ENCODE results near the gene ANKRD33. TPM values are rescaled to one million over a fixed set of nuclear protein-coding genes. Genes with fewer than 3 reads are reported as not detected.

Gene ANKRD33
- total and polyA plus RNA-seq, 2 experiments from 2014 or later = 0.27 to 1.7 TPM

DNA sequence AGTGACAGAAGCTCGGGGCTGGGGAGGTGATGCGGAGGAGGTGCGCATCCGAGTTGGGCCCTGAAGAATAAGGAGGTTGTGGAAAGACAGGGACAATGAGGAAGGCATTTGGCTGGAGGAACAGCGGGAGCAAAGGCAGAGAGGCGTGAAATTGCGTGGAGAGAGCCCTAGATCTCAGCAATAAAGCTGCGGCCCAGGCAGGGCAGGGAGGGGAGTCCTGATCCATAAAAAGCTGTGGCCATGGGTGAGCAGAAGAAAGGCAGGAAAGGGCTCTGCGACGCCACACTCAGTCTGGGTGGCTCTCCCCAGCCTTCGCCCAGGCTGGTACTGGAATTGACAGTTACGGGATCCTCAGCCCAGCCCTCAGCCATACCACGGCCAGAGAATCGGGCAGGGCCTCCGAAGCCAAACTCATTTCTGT lies 41.6 kb upstream of the ANKRD33 start:
- H3K4me3 Mint-ChIP-seq = peak overlapping the region; percentile 75
- no peak overlapping the region for H3K27ac ChIP-seq (ENCODE audit: low read depth)
- peak; percentile 34 for DNase-seq (ENCODE audit: low spot score)
- no peak overlapping the region for H2AFZ ChIP-seq
- H3K4me1 Mint-ChIP-seq = peaks cover 44% of the 10 kb centered on the region
- peaks cover 43% of the 10 kb centered on the region for H3K4me1 ChIP-seq (ENCODE audit: insufficient read depth)
- H3K9me3 Mint-ChIP-seq = no peaks in the 10 kb centered on the region; the same call in 1 of the 3 replicates
- H3F3A ChIP-seq (replicated peaks; ENCODE audit: low read depth) = peaks cover 12% of the 10 kb centered on the region; the same call in 1 of the 2 replicates
- no peaks in the 10 kb centered on the region for H3K79me2 ChIP-seq (replicated peaks; ENCODE audit: insufficient read depth)
- peaks cover 42% of the 10 kb centered on the region for H3K27me3 Mint-ChIP-seq (ENCODE audit: insufficient read depth, low read depth, poor library complexity)
- TF ChIP-seq, protein P1, sequence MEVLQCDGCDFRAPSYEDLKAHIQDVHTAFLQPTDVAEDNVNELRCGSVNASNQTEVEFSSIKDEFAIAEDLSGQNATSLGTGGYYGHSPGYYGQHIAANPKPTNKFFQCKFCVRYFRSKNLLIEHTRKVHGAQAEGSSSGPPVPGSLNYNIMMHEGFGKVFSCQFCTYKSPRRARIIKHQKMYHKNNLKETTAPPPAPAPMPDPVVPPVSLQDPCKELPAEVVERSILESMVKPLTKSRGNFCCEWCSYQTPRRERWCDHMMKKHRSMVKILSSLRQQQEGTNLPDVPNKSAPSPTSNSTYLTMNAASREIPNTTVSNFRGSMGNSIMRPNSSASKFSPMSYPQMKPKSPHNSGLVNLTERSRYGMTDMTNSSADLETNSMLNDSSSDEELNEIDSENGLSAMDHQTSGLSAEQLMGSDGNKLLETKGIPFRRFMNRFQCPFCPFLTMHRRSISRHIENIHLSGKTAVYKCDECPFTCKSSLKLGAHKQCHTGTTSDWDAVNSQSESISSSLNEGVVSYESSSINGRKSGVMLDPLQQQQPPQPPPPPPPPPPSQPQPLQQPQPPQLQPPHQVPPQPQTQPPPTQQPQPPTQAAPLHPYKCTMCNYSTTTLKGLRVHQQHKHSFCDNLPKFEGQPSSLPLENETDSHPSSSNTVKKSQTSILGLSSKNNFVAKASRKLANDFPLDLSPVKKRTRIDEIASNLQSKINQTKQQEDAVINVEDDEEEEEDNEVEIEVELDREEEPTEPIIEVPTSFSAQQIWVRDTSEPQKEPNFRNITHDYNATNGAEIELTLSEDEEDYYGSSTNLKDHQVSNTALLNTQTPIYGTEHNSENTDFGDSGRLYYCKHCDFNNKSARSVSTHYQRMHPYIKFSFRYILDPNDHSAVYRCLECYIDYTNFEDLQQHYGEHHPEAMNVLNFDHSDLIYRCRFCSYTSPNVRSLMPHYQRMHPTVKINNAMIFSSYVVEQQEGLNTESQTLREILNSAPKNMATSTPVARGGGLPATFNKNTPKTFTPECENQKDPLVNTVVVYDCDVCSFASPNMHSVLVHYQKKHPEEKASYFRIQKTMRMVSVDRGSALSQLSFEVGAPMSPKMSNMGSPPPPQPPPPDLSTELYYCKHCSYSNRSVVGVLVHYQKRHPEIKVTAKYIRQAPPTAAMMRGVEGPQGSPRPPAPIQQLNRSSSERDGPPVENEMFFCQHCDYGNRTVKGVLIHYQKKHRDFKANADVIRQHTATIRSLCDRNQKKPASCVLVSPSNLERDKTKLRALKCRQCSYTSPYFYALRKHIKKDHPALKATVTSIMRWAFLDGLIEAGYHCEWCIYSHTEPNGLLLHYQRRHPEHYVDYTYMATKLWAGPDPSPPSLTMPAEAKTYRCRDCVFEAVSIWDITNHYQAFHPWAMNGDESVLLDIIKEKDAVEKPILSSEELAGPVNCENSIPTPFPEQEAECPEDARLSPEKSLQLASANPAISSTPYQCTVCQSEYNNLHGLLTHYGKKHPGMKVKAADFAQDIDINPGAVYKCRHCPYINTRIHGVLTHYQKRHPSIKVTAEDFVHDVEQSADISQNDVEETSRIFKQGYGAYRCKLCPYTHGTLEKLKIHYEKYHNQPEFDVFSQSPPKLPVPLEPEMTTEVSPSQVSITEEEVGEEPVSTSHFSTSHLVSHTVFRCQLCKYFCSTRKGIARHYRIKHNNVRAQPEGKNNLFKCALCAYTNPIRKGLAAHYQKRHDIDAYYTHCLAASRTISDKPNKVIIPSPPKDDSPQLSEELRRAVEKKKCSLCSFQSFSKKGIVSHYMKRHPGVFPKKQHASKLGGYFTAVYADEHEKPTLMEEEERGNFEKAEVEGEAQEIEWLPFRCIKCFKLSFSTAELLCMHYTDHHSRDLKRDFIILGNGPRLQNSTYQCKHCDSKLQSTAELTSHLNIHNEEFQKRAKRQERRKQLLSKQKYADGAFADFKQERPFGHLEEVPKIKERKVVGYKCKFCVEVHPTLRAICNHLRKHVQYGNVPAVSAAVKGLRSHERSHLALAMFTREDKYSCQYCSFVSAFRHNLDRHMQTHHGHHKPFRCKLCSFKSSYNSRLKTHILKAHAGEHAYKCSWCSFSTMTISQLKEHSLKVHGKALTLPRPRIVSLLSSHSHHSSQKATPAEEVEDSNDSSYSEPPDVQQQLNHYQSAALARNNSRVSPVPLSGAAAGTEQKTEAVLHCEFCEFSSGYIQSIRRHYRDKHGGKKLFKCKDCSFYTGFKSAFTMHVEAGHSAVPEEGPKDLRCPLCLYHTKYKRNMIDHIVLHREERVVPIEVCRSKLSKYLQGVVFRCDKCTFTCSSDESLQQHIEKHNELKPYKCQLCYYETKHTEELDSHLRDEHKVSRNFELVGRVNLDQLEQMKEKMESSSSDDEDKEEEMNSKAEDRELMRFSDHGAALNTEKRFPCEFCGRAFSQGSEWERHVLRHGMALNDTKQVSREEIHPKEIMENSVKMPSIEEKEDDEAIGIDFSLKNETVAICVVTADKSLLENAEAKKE (CRISPR knock-in tag; IDR thresholded peaks at IDR 0.05) = no peak
- no peak for TF ChIP-seq NANOG (IDR thresholded peaks at IDR 0.05; ENCODE audit: borderline replicate concordance)
- TF ChIP-seq ZNF114 (CRISPR knock-in tag; IDR thresholded peaks at IDR 0.05) = no peak
- TF ChIP-seq EZH2phosphoT487 (IDR thresholded peaks at IDR 0.05; ENCODE audit: unreplicated experiment) = no peak
- no peak for TF ChIP-seq ZNF331 (CRISPR knock-in tag; IDR thresholded peaks at IDR 0.05; ENCODE audit: low read depth)
- TF ChIP-seq, protein P2, sequence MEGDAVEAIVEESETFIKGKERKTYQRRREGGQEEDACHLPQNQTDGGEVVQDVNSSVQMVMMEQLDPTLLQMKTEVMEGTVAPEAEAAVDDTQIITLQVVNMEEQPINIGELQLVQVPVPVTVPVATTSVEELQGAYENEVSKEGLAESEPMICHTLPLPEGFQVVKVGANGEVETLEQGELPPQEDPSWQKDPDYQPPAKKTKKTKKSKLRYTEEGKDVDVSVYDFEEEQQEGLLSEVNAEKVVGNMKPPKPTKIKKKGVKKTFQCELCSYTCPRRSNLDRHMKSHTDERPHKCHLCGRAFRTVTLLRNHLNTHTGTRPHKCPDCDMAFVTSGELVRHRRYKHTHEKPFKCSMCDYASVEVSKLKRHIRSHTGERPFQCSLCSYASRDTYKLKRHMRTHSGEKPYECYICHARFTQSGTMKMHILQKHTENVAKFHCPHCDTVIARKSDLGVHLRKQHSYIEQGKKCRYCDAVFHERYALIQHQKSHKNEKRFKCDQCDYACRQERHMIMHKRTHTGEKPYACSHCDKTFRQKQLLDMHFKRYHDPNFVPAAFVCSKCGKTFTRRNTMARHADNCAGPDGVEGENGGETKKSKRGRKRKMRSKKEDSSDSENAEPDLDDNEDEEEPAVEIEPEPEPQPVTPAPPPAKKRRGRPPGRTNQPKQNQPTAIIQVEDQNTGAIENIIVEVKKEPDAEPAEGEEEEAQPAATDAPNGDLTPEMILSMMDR (conservative IDR thresholded peaks at IDR 0.05; ENCODE audit: low read depth in 2 of 2) = no peak
- TF ChIP-seq STAT1 (IDR thresholded peaks at IDR 0.05; ENCODE audit: unreplicated experiment) = no peak
- no peak for TF ChIP-seq POLR2AphosphoS5 (IDR thresholded peaks at IDR 0.05; ENCODE audit: low read depth)
- TF ChIP-seq, protein P3, sequence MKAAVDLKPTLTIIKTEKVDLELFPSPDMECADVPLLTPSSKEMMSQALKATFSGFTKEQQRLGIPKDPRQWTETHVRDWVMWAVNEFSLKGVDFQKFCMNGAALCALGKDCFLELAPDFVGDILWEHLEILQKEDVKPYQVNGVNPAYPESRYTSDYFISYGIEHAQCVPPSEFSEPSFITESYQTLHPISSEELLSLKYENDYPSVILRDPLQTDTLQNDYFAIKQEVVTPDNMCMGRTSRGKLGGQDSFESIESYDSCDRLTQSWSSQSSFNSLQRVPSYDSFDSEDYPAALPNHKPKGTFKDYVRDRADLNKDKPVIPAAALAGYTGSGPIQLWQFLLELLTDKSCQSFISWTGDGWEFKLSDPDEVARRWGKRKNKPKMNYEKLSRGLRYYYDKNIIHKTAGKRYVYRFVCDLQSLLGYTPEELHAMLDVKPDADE (IDR thresholded peaks at IDR 0.05) = no peak
- peak overlapping the region; percentile 96 for H3K4me2 ChIP-seq
- H4K20me1 ChIP-seq (replicated peaks; ENCODE audit: insufficient read depth) = peaks cover 4% of the 10 kb centered on the region; the same call in 1 of the 2 replicates
- H3K36me3 ChIP-seq (ENCODE audit: insufficient read depth) = no peaks in the 10 kb centered on the region
- ATAC-seq = peak; percentile 4
- peak overlapping the region; percentile 91 for H3K4me3 ChIP-seq
- H3K9me2 ChIP-seq (ENCODE audit: insufficient read depth) = no peaks in the 10 kb centered on the region
- H3K27me3 ChIP-seq (ENCODE audit: insufficient read depth) = peaks cover 43% of the 10 kb centered on the region
- H3K36me3 Mint-ChIP-seq (ENCODE audit: low read depth) = no peaks in the 10 kb centered on the region; the same call in 2 of the 3 replicates
- H3K27ac Mint-ChIP-seq = no peak overlapping the region
